WTC11 (cell line): ENCODE results near the gene TRMT44. TPM values are rescaled to one million over a fixed set of nuclear protein-coding genes. Genes with fewer than 3 reads are reported as not detected.

Experiments
- ATAC-seq: fragments of 200-7000 bp; cut with Tn5 transposase; 2 replicates; pipeline ENCODE4 v1.10.0; 2021; ENCODE audit warnings: mild to moderate bottlenecking, moderate library complexity
- CTCF ChIA-PET: fragments of 300-600 bp; sonication (Branson Sonifier 250); formaldehyde crosslinking; loops from one replicate; lab custom pipeline; 2021; ENCODE audit warnings: antibody characterized with exemption; lab: Charles Lee
- POLR2A ChIA-PET: fragments of 350-600 bp; sonication (Branson Sonifier 250); formaldehyde crosslinking; loops from one replicate; lab custom pipeline; 2021; ENCODE audit warnings: antibody characterized with exemption; lab: Charles Lee
- DNase-seq: peaks from one replicate; pipeline ENCODE4 v3.0.0; 2021; ENCODE audit warnings: low spot score
- H3K27ac Mint-ChIP-seq: 2 replicates; pipeline ENCODE4 v1.8.0; 2021; ENCODE audit warnings: mixed read lengths
- H3K27me3 Mint-ChIP-seq: 2 replicates; pipeline ENCODE4 v1.8.0; 2021; ENCODE audit warnings: low read depth, mild to moderate bottlenecking, moderate library complexity, mixed read lengths
- H3K36me3 Mint-ChIP-seq: 2 replicates; pipeline ENCODE4 v1.8.0; 2021; ENCODE audit warnings: mixed read lengths
- H3K4me1 Mint-ChIP-seq: 2 replicates; pipeline ENCODE4 v1.8.0; 2022; ENCODE audit warnings: mixed read lengths
- H3K4me3 Mint-ChIP-seq: 2 replicates; pipeline ENCODE4 v1.8.0; 2021; ENCODE audit warnings: mild to moderate bottlenecking, moderate library complexity, mixed read lengths
- H3K9me3 Mint-ChIP-seq: 2 replicates; pipeline ENCODE4 v1.8.0; 2021; ENCODE audit warnings: mixed read lengths
- AFF4 ChIP-seq: sonication (generic); formaldehyde crosslinking; IDR thresholded peaks from 2 replicates; pipeline ENCODE4 v1.8.1; 2023; ENCODE audit warnings: mild to moderate bottlenecking, missing genetic modification reagents, borderline replicate concordance
- ATF1 ChIP-seq: sonication (generic); formaldehyde crosslinking; IDR thresholded peaks from 2 replicates; pipeline ENCODE4 v1.8.1; 2023; ENCODE audit warnings: mild to moderate bottlenecking, moderate library complexity, missing genetic modification reagents
- CREB1 ChIP-seq: sonication (generic); formaldehyde crosslinking; IDR thresholded peaks from 2 replicates; pipeline ENCODE4 v1.8.0; 2023; ENCODE audit warnings: mild to moderate bottlenecking, missing genetic modification reagents
- E2F1 ChIP-seq: sonication (generic); formaldehyde crosslinking; IDR thresholded peaks from 2 replicates; pipeline ENCODE4 v1.8.0; 2022; ENCODE audit warnings: mild to moderate bottlenecking, missing genetic modification reagents
- EMX1 ChIP-seq: fragments of 250-450 bp; sonication (Bioruptor Pico); IDR thresholded peaks from 2 replicates; pipeline ENCODE4 v1.8.0; 2021; ENCODE audit warnings: mild to moderate bottlenecking
- GTF2I ChIP-seq: fragments of 250-450 bp; sonication (Bioruptor Pico); conservative IDR thresholded peaks from 2 replicates; pipeline ENCODE4 v1.4.0; 2021; ENCODE audit warnings: mild to moderate bottlenecking
- IRF2 ChIP-seq: sonication (generic); formaldehyde crosslinking; IDR thresholded peaks from 2 replicates; pipeline ENCODE4 v1.8.0; 2022; ENCODE audit warnings: low read depth, missing genetic modification reagents, borderline replicate concordance
- MXD4 ChIP-seq: fragments of 250-450 bp; sonication (Bioruptor Pico); IDR thresholded peaks from 2 replicates; pipeline ENCODE4 v1.8.0; 2021; ENCODE audit warnings: mild to moderate bottlenecking, moderate library complexity, borderline replicate concordance
- NFE2L1 ChIP-seq: sonication (generic); formaldehyde crosslinking; IDR thresholded peaks from 2 replicates; pipeline ENCODE4 v1.8.1; 2023; ENCODE audit warnings: missing genetic modification reagents
- NFYB ChIP-seq: sonication (generic); formaldehyde crosslinking; conservative IDR thresholded peaks from 2 replicates; pipeline ENCODE4 v1.8.0; 2022; ENCODE audit warnings: low read depth, missing genetic modification reagents
- NR3C1 ChIP-seq: sonication (generic); formaldehyde crosslinking; conservative IDR thresholded peaks from 2 replicates; pipeline ENCODE4 v1.8.1; 2023; ENCODE audit warnings: low read depth, mild to moderate bottlenecking, missing genetic modification reagents
- RELA ChIP-seq: sonication (generic); formaldehyde crosslinking; IDR thresholded peaks from 2 replicates; pipeline ENCODE4 v1.8.1; 2022; ENCODE audit warnings: missing genetic modification reagents, mild to moderate bottlenecking, borderline replicate concordance
- TCF7 ChIP-seq: sonication (generic); formaldehyde crosslinking; IDR thresholded peaks from 2 replicates; pipeline ENCODE4 v1.8.0; 2022; ENCODE audit warnings: mild to moderate bottlenecking, low read depth, missing genetic modification reagents, moderate library complexity
- USF1 ChIP-seq: sonication (generic); formaldehyde crosslinking; IDR thresholded peaks from 2 replicates; pipeline ENCODE4 v1.8.0; 2022; ENCODE audit warnings: mild to moderate bottlenecking, missing genetic modification reagents
- USF2 ChIP-seq: sonication (generic); formaldehyde crosslinking; IDR thresholded peaks from 2 replicates; pipeline ENCODE4 v1.8.1; 2023; ENCODE audit warnings: mild to moderate bottlenecking, missing genetic modification reagents, moderate library complexity
- ZBTB21 ChIP-seq: sonication (generic); formaldehyde crosslinking; IDR thresholded peaks from 2 replicates; pipeline ENCODE4 v1.8.1; 2023; ENCODE audit warnings: mild to moderate bottlenecking, missing genetic modification reagents, borderline replicate concordance
- ZNF219 ChIP-seq: sonication (generic); formaldehyde crosslinking; IDR thresholded peaks from 2 replicates; pipeline ENCODE4 v1.8.0; 2023; ENCODE audit warnings: missing genetic modification reagents, mild to moderate bottlenecking, borderline replicate concordance
- ZNF396 ChIP-seq: fragments of 250-450 bp; sonication (Bioruptor Pico); IDR thresholded peaks from 2 replicates; pipeline ENCODE4 v1.8.0; 2021; ENCODE audit warnings: mild to moderate bottlenecking, moderate library complexity, borderline replicate concordance
- ZNF416 ChIP-seq: fragments of 250-450 bp; sonication (Bioruptor Pico); IDR thresholded peaks from 2 replicates; pipeline ENCODE4 v1.9.0; 2021; ENCODE audit warnings: mild to moderate bottlenecking, inconsistent platforms
- ZNF671 ChIP-seq: fragments of 250-450 bp; sonication (Bioruptor Pico); IDR thresholded peaks from 2 replicates; pipeline ENCODE4 v1.8.0; 2021; ENCODE audit warnings: mild to moderate bottlenecking
- total RNA-seq: library from RNA; stranded (reverse); gene quantifications from 3 replicates; pipeline ENCODE4 v1.2.3, GENCODE V29; 2021
- TF ChIP-seq, protein P1 (sequence below): sonication (generic); formaldehyde crosslinking; conservative IDR thresholded peaks from 2 replicates; pipeline ENCODE4 v1.8.1; 2023; ENCODE audit warnings: mild to moderate bottlenecking, low read depth, missing genetic modification reagents, moderate library complexity
- TF ChIP-seq, protein P2 (sequence below): fragments of 250-450 bp; sonication (Bioruptor Pico); IDR thresholded peaks from 2 replicates; pipeline ENCODE4 v2.1.2; 2022; ENCODE audit warnings: mild to moderate bottlenecking, moderate library complexity

Gene TRMT44
- total RNA-seq, 1 experiment from 2014 or later = 28.4 TPM

GRCh38 chr4:8497762-8498161 lies 57.2 kb downstream of the TRMT44 start (continued):
- no peak for TF ChIP-seq AFF4
- no peak for TF ChIP-seq ZNF219 (CRISPR knock-in tag)
- TF ChIP-seq ZNF416 (CRISPR knock-in tag) = no peak
- TF ChIP-seq EMX1 = no peak
- no peak for TF ChIP-seq ZNF396 (CRISPR knock-in tag)
- TF ChIP-seq, all 79 proteins: peak for 0

- Mint-ChIP-seq H3K4me1 (peaks cover 15% of the 10 kb centered on the region), H3K36me3 (peaks cover 26% of the 10 kb centered on the region)
These were observed 60.4 kb downstream of the TRMT44 start for GRCh38 chr4:8500966-8501365.

GRCh38 chr4:8501781-8502180 lies 61.2 kb downstream of the TRMT44 start:
- H3K36me3 Mint-ChIP-seq = peaks cover 22% of the 10 kb centered on the region
- H3K4me1 Mint-ChIP-seq = peaks cover 16% of the 10 kb centered on the region
- no peak overlapping the region for H3K27ac Mint-ChIP-seq
- no peak for DNase-seq
- peaks cover 29% of the 10 kb centered on the region for H3K9me3 Mint-ChIP-seq
- ATAC-seq = no peak
- H3K4me3 Mint-ChIP-seq = no peak overlapping the region
- peaks cover 5% of the 10 kb centered on the region; the same call in 1 of the 2 replicates for H3K27me3 Mint-ChIP-seq
- ChIA-PET CTCF (interaction anchor here (2.1 kb wide), 1 partner anchor 106 kb away, joined by 8 read pairs; no protein-coding TSS in a partner anchor), POLR2A (no interaction called here)
- TF ChIP-seq ZNF416 (CRISPR knock-in tag) (no peak), IRF2 (CRISPR knock-in tag) (no peak), USF1 (no peak), TCF7 (no peak), ZNF671 (CRISPR knock-in tag) (no peak), NR3C1 (CRISPR knock-in tag) (no peak), MXD4 (CRISPR knock-in tag) (no peak), NFYB (CRISPR knock-in tag) (no peak), RELA (CRISPR knock-in tag) (no peak), ZBTB21 (CRISPR knock-in tag) (no peak), CREB1 (CRISPR knock-in tag) (no peak), GTF2I (CRISPR knock-in tag) (no peak), NFE2L1 (no peak), USF2 (CRISPR knock-in tag) (no peak)
- TF ChIP-seq, protein P1, sequence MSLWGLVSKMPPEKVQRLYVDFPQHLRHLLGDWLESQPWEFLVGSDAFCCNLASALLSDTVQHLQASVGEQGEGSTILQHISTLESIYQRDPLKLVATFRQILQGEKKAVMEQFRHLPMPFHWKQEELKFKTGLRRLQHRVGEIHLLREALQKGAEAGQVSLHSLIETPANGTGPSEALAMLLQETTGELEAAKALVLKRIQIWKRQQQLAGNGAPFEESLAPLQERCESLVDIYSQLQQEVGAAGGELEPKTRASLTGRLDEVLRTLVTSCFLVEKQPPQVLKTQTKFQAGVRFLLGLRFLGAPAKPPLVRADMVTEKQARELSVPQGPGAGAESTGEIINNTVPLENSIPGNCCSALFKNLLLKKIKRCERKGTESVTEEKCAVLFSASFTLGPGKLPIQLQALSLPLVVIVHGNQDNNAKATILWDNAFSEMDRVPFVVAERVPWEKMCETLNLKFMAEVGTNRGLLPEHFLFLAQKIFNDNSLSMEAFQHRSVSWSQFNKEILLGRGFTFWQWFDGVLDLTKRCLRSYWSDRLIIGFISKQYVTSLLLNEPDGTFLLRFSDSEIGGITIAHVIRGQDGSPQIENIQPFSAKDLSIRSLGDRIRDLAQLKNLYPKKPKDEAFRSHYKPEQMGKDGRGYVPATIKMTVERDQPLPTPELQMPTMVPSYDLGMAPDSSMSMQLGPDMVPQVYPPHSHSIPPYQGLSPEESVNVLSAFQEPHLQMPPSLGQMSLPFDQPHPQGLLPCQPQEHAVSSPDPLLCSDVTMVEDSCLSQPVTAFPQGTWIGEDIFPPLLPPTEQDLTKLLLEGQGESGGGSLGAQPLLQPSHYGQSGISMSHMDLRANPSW (CRISPR knock-in tag) = no peak

More at GRCh38 chr4:8500966-8501365, 60.4 kb downstream of the TRMT44 start:
- DNase-seq (no peak), ATAC-seq (no peak)
- no peak for TF ChIP-seq ZNF416 (CRISPR knock-in tag)
- no peak for TF ChIP-seq E2F1 (CRISPR knock-in tag)
- TF ChIP-seq ATF1 (CRISPR knock-in tag) = no peak
- TF ChIP-seq, protein P2, sequence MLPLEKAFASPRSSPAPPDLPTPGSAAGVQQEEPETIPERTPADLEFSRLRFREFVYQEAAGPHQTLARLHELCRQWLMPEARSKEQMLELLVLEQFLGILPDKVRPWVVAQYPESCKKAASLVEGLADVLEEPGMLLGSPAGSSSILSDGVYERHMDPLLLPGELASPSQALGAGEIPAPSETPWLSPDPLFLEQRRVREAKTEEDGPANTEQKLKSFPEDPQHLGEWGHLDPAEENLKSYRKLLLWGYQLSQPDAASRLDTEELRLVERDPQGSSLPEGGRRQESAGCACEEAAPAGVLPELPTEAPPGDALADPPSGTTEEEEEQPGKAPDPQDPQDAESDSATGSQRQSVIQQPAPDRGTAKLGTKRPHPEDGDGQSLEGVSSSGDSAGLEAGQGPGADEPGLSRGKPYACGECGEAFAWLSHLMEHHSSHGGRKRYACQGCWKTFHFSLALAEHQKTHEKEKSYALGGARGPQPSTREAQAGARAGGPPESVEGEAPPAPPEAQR (CRISPR knock-in tag) = no peak
- Mint-ChIP-seq H3K4me3 (no peak overlapping the region), H3K27ac (no peak overlapping the region), H3K9me3 (peaks cover 33% of the 10 kb centered on the region), H3K27me3 (peaks cover 5% of the 10 kb centered on the region; the same call in 1 of the 2 replicates)
- ChIA-PET POLR2A (no interaction called here), CTCF (interaction anchor here (2.1 kb wide), 1 partner anchor 106 kb away, joined by 8 read pairs; no protein-coding TSS in a partner anchor)
